ENCODE data around the gene CDH26. TPM values are rescaled to one million over a fixed set of nuclear protein-coding genes. Genes with fewer than 3 reads are reported as not detected.
A peak's percentile ranks its signal among the peaks of the same experiment; 100 is the strongest.

Gene CDH26
- polyA plus RNA-seq, 3 donors from 2014 or later: not detected

DNA sequence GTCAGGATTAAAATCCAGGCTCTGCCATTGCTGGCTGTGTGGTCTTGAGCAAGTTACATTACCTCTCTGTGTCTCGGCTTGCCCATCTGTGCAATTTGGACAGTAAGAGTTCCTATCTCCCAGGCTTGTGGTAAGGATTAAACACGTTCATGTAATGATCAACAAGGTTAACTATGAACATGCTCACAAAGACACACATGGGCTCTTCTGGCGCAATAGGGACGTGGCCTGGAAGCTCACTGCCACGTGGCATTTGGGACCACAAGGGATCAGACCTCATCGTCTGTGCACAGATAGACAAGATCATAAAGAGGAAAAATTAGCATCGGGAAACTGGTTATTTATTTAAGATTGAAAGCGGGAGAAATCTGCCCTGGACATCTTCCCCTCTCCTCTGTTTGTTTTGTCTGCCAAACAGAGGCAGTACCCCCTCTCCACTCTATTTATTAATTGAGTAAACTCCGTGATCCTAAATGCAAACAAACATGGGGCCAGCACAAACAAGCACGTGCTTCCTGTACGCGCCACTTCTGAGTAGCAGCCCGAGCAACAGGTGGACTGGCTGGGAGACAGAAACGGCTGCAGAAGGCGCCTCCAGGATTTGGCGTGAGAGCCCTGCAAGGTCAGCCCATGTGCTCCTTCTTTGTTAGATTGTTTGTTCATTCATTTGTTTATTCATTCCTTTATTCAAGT, 95.0 kb downstream of the CDH26 start:
- Mint-ChIP-seq H3K36me3 (no peaks in the 10 kb centered on the region), H3K27ac (peak overlapping the region in 5 of 6 donors; percentile 9 to 75 (median 63)), H3K9me3 (no peaks in the 10 kb centered on the region)

DNA sequence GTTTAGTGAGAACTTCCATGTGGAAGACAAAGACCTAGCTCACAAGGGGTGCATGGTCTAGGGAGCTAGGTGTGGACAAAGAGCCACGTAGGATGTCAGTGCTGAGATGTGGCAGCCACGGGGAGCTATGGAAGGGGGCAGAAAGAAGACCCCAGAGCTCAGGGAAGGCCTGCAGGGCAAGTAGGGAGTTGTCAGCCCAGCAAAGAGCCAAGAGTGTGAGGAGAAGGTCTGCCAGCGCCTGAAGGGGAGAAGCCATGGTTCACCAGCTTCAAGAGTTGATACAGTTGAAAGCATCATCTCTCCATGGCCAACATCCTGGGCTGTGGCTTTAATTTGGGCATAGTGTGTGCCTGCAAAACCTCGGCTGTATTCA, 95.6 kb downstream of the CDH26 start:
- H3K36me3 Mint-ChIP-seq: no peaks in the 10 kb centered on the region
- peak overlapping the region in 4 of 5 donors; percentile 5 to 71 (median 68) for H3K4me3 Mint-ChIP-seq

More for the DNA sequence above, 95.0 kb downstream of the CDH26 start:
- peaks cover 49 to 54% of the 10 kb centered on the region in 2 donors for H3K4me1 Mint-ChIP-seq
- H3K27me3 Mint-ChIP-seq (ENCODE audit: low read depth in 3 of 3): peaks cover 5 to 14% (median 8%) of the 10 kb centered on the region in 3 donors
- H3K4me3 Mint-ChIP-seq: peak overlapping the region in 4 of 5 donors; percentile 31 to 71 (median 68)
- no peak for DNase-seq

DNA sequence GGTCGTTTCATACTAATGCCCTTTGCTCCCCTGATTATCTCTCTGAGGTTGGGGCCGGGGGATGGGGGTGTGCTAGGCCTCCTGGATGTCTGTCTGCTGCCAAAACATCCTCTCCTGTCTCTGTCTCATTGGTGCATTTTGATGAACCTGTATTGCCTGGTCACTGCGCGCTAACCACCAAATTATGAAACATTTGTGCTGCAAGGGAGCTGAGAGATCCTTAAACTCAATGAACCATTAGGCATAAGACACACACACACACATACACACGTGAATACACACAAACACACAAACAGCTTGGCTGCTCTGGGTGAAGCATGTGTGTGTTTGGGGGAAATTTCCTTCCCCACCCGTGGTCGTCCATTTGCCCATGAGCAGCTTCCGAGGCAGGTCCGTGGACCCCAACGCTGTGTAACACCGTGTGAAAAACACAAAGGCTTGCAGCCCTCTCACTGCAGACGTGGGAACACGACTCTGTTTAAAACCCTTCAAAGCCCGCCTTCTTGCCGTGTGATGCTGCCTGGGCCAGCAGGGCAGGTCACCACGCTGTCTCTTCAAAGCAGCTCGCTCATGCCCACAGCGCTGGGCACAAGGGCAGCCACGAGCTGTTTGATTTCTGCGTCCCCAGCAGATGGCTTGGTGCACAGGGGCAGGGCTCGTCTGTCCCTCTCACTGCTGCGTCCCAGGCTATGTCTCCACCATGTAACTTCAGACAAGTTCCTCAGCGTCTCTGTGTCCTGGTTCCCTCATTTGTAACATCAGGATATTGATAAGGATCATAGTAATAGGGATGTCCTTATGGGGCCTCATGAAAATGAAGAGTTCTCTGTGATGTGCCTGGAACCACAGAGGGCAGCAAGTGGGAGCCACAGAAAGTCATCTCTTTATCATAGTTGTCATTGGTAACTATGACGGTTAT, 96.8 kb downstream of the CDH26 start:
- H3K27me3 Mint-ChIP-seq (ENCODE audit: low read depth in 3 of 3): peaks cover 5 to 14% (median 6%) of the 10 kb centered on the region in 3 donors
- peaks cover 64 to 71% of the 10 kb centered on the region in 2 donors for H3K4me1 Mint-ChIP-seq
- DNase-seq: peak; percentile 19 to 29 (median 26)
- no peaks in the 10 kb centered on the region for H3K36me3 Mint-ChIP-seq
- no peaks in the 10 kb centered on the region for H3K9me3 Mint-ChIP-seq
- peak overlapping the region; percentile 88 to 95 (median 91) for H3K4me3 Mint-ChIP-seq
- peak overlapping the region; percentile 77 to 99 (median 92) for H3K27ac Mint-ChIP-seq

More for the DNA sequence above, 95.6 kb downstream of the CDH26 start:
- no peak for DNase-seq
- no peaks in the 10 kb centered on the region for H3K9me3 Mint-ChIP-seq
- peaks cover 54 to 59% of the 10 kb centered on the region in 2 donors for H3K4me1 Mint-ChIP-seq
- peak overlapping the region in 4 of 6 donors; percentile 22 to 63 (median 50) for H3K27ac Mint-ChIP-seq
- peaks cover 5 to 14% (median 7%) of the 10 kb centered on the region in 3 donors for H3K27me3 Mint-ChIP-seq (ENCODE audit: low read depth in 3 of 3)

DNA sequence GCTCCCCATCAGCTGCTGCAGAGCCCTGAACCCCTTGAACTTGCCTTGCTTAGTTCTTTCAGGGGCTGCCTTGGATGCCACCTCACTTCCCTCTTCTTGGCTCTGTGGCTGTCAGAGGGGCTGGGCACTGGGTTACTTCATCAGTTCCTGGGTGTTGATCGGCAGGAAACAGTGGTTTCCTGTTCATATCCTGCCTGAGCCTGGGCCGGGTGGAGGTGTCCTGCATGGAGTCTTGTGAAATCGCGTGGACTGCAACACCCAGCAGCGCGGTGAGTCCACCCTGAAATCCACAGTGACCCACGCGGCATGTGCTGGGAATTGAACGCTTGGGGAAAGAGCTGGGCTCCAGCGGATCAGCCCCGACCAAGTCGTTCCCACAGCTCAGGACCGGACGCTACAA, 97.5 kb downstream of the CDH26 start:
- Mint-ChIP-seq H3K4me3 (peak overlapping the region; percentile 88 to 95 (median 91)), H3K4me1 (peaks cover 71 to 79% of the 10 kb centered on the region in 2 donors), H3K9me3 (no peaks in the 10 kb centered on the region), H3K27ac (peak overlapping the region; percentile 77 to 99 (median 92)), H3K27me3 (ENCODE audit: low read depth in 3 of 3) (peaks cover 5 to 14% (median 6%) of the 10 kb centered on the region in 3 donors), H3K36me3 (no peaks in the 10 kb centered on the region)
- peak; percentile 74 to 76 (median 76) for DNase-seq

DNA sequence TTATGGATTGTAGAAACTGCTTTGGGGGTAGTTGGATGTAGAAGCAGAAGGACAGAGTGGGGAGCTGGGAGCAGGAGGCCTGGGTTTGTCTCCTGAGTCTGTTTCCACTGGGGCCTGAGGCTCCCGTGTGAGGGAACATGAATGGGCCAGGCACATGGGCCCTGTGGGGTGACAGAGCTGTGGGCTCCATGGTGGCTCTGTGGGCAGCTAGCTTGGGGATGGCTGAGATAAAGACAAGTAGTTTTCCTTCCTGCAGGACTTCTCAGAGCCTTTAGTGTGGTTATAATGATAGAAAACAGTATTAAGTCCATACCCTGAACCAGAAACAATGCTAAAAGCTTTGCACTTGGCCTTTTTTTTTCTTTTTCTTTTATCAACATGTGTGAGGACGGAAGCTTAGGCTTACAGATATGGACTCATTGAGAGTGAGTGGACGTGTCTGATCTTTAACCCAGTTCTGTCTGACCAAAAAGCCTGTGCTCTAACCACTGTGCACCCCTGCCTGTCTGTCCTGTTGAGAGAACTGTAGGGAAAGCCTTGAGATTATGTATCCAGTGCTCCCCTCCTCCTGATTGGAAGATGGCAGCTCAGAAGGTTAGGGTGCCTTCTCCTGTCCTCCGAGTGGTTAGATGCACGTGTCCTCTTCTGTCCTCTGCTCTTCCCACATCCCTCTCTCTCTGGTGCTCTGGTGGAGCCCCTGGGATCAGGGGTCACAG, 98.3 kb downstream of the CDH26 start:
- H3K9me3 Mint-ChIP-seq: no peaks in the 10 kb centered on the region
- peaks cover 79 to 87% of the 10 kb centered on the region in 2 donors for H3K4me1 Mint-ChIP-seq
- DNase-seq: peak in 2 of 3 donors; percentile 17 to 31
- peaks cover 0 to 3% (median 2%) of the 10 kb centered on the region in 3 donors for H3K36me3 Mint-ChIP-seq
- peak overlapping the region; percentile 77 to 99 (median 92) for H3K27ac Mint-ChIP-seq
- peak overlapping the region; percentile 88 to 95 (median 91) for H3K4me3 Mint-ChIP-seq
- peaks cover 5 to 14% (median 6%) of the 10 kb centered on the region in 3 donors for H3K27me3 Mint-ChIP-seq (ENCODE audit: low read depth in 3 of 3)

DNA sequence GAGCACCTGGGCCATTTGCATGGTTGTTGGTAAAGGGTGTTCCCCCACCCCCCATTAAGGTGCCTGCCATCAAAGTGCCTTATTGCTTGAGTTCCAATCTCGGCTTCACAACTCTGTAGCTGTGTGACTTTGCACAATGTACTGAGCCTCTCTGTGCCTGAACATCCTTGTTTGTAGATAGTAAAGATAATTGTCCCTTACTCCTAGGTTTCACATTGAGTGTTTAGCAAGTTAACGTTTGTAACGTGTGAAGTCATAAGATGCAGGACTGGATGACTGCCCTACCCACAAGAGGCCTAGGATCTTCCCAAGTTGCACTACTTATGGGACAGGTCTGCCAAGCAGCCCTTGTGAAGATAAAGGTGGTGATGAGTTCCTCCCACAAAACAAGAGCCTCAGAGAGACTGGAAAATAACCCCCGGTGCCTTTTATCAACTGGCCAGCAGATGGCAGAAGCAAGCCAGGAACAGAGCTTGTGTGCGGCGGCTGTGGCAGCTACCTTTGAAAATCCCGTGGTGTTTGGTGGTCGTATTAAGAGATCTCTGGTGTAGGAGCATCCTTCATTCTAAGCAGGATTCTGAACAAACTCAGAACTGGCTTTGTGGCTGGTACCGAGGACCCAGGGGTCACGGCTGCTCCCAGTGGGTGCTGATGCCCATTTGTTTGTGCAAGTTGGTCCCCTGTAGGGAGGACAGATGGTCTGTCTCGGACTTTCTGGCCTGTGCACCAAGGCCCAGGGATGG, 99.1 kb downstream of the CDH26 start:
- Mint-ChIP-seq H3K27ac (peak overlapping the region; percentile 77 to 99 (median 92)), H3K9me3 (no peaks in the 10 kb centered on the region), H3K27me3 (ENCODE audit: low read depth in 3 of 3) (peaks cover 5 to 14% (median 6%) of the 10 kb centered on the region in 3 donors), H3K36me3 (peaks cover 0 to 10% (median 8%) of the 10 kb centered on the region in 3 donors), H3K4me1 (peaks cover 87 to 94% of the 10 kb centered on the region in 2 donors), H3K4me3 (peak overlapping the region; percentile 88 to 95 (median 91))
- peak; percentile 70 to 75 (median 74) for DNase-seq

DNA sequence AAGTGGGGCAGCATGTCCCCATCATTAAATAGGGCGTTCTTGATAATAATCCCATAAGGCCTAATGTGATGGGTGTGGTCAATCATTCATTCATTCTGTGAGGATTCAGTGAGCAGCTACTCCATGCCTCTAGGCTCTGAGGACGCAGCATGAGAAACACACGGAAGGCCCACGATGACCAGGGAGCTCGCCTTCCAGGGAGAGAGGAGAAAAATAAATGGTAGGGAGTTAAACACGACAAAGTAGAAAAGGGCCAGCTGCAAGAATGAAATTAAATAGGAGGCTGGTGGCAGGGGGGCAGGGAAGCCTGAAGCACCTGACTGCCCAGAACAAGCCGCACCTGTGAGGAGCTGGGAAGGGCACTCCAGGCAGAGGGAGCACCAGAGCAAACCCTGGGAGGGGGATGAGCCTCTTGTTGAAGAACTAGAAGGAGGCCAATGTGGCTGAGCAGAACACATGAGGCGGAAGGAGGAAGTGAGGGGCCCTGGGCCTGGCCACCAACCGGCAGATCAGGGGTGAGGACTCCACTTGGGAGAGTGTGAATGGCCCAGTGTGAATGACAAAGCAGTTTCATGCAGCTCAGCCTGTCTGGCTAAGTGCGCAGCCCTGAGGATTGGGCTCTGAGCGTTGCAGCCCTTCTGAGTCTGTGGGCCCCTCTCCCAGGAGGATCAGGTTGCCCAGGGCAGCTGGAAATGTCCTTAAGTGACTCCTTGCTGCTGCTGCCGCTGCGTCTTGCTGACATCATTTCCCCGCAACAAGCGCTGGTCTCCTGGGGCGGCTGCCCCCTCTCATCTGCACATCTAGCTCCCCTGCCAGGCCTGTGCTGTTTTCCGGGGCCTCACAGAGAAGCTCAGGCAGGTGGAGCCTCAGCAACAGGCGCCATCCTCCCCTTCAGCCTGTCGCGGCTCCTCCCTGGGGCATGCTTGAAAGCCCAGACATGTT, 99.9 kb downstream of the CDH26 start:
- peak; percentile 67 to 73 (median 71) for DNase-seq
- Mint-ChIP-seq H3K9me3 (no peaks in the 10 kb centered on the region), H3K4me1 (peaks cover 95 to 98% of the 10 kb centered on the region in 2 donors), H3K27me3 (ENCODE audit: low read depth in 3 of 3) (peaks cover 5 to 13% (median 6%) of the 10 kb centered on the region in 3 donors), H3K36me3 (peaks cover 0 to 10% (median 8%) of the 10 kb centered on the region in 3 donors), H3K4me3 (peak overlapping the region; percentile 88 to 95 (median 91)), H3K27ac (peak overlapping the region; percentile 77 to 99 (median 92))

DNA sequence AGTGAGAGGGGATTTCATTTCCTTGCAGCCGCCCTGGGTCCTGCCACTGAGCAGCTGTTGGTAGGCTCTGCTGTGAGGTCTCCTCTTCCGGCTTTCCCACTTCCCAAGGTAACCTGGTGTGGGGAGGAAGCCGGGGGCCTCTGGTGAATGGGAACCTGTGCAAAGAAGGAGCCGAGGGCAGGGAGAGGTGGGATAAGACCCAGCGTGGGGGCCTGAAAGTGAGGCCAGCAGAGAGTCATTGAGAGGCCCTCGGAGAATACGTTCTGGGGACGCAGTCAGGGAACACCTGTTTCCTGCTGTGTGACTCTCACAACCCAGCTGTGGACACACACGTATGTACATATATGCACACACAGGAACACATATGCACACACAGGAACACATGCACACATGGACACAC, 100.7 kb downstream of the CDH26 start:
- peaks cover 95 to 98% of the 10 kb centered on the region in 2 donors for H3K4me1 Mint-ChIP-seq
- peak overlapping the region; percentile 88 to 95 (median 91) for H3K4me3 Mint-ChIP-seq
- DNase-seq: no peak
- H3K27ac Mint-ChIP-seq: peak overlapping the region; percentile 77 to 99 (median 92)
- H3K36me3 Mint-ChIP-seq: peaks cover 0 to 13% (median 8%) of the 10 kb centered on the region in 3 donors
- no peaks in the 10 kb centered on the region for H3K9me3 Mint-ChIP-seq
- H3K27me3 Mint-ChIP-seq (ENCODE audit: low read depth in 3 of 3): peaks cover 4 to 11% (median 5%) of the 10 kb centered on the region in 3 donors

DNA sequence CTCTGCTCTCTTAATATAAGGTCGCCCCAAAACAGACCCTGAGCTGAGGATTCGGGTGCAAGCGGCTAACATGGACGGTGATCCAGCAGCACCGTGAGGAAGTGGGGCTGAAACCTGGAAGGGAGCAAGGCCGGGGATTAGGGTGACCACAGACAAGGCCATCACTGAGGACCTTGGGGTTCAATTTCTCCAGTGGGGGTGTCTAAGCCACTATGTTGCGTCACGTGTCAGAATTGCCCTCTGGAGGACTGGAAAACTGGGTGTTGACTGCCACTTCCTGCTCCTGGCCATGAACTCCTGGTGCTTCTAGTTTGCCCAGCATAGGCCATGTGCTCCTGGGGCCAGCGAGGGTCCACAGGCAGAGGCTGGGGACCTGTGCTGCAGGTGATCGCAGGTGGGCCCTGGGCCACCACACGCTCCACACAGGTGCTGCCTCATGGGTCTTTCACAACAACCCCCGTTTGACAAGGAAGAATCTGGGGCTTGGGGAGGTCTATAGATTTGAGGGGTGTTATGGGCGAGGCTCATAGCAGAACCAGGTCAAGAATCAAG, 101.9 kb downstream of the CDH26 start:
- H3K9me3 Mint-ChIP-seq: no peaks in the 10 kb centered on the region
- H3K36me3 Mint-ChIP-seq: peaks cover 0 to 13% (median 11%) of the 10 kb centered on the region in 3 donors
- H3K4me3 Mint-ChIP-seq: peak overlapping the region in 1 of 5 donors; percentile 52
- H3K4me1 Mint-ChIP-seq: peaks cover 97 to 98% of the 10 kb centered on the region in 2 donors
- no peak for DNase-seq
- H3K27me3 Mint-ChIP-seq (ENCODE audit: low read depth in 3 of 3): peaks cover 4 to 11% (median 5%) of the 10 kb centered on the region in 3 donors
- peak overlapping the region in 5 of 6 donors; percentile 45 to 69 (median 62) for H3K27ac Mint-ChIP-seq

DNA sequence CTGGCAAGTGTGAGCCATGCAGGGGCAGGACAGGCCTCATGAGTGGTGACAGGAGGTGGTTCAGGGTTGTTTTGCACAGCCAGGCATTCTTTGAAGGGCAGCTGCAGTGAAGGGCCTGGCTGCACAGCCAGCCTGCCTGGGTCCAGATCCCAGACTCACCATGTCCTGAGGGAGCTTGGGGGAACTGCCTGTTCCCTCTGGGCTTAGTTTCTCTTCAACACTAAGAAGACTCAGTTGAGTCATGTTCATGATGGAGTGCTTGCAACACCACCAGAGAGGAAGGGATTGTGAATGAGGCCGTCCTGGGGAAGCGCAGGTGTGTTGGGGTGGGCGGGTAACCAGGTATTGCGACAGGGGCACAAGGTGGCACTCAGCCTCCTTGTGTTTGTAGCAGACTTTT, 102.4 kb downstream of the CDH26 start:
- peak overlapping the region in 1 of 5 donors; percentile 52 for H3K4me3 Mint-ChIP-seq
- peaks cover 0 to 16% (median 13%) of the 10 kb centered on the region in 3 donors for H3K36me3 Mint-ChIP-seq
- DNase-seq: no peak
- H3K27ac Mint-ChIP-seq: peak overlapping the region in 4 of 6 donors; percentile 5 to 69 (median 55)
- H3K9me3 Mint-ChIP-seq: no peaks in the 10 kb centered on the region
- peaks cover 2 to 10% (median 5%) of the 10 kb centered on the region in 3 donors for H3K27me3 Mint-ChIP-seq (ENCODE audit: low read depth in 3 of 3)
- peaks cover 96% of the 10 kb centered on the region in 2 donors for H3K4me1 Mint-ChIP-seq

DNA sequence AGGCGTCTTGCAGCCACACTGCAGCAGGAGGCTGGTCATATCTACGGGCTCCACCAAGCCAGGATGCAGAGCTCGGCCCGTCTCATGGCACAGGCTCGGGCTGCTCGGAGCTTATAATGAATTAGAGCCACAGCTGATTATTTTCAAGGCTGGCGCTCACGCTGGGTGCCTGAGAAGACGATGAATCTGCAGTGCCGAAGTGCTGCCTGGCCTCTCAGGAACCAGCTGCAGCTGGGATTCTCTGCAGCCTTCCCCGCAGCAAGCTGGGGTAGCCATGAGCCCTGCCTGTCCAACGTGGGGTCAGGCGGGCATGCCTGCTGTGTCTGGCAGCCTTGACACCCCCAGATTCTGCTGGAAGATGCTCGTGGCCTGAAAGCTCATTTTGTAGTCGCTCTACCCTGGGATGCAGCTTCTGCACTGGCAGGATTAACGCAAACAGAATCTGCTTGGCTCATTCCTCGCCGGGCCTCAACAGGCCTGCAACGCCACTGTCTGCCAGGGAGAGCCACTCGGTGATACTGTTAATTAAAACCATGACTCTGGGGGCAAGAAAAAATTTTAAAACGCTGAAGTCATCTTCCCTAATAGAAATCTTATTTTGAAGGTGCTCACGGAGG, 104.3 kb downstream of the CDH26 start:
- H3K36me3 Mint-ChIP-seq: peaks cover 0 to 22% (median 13%) of the 10 kb centered on the region in 3 donors
- no peak overlapping the region for H3K4me3 Mint-ChIP-seq
- peak overlapping the region in 3 of 6 donors; percentile 50 to 56 (median 53) for H3K27ac Mint-ChIP-seq
- H3K27me3 Mint-ChIP-seq (ENCODE audit: low read depth in 3 of 3): peaks cover 0 to 3% (median 2%) of the 10 kb centered on the region in 3 donors
- DNase-seq: no peak
- no peaks in the 10 kb centered on the region for H3K9me3 Mint-ChIP-seq
- peaks cover 85 to 87% of the 10 kb centered on the region in 2 donors for H3K4me1 Mint-ChIP-seq

All from immature natural killer cell (primary cell).